ENCODE results near the gene FOXL3.

The FOXL3 gene

DNA sequence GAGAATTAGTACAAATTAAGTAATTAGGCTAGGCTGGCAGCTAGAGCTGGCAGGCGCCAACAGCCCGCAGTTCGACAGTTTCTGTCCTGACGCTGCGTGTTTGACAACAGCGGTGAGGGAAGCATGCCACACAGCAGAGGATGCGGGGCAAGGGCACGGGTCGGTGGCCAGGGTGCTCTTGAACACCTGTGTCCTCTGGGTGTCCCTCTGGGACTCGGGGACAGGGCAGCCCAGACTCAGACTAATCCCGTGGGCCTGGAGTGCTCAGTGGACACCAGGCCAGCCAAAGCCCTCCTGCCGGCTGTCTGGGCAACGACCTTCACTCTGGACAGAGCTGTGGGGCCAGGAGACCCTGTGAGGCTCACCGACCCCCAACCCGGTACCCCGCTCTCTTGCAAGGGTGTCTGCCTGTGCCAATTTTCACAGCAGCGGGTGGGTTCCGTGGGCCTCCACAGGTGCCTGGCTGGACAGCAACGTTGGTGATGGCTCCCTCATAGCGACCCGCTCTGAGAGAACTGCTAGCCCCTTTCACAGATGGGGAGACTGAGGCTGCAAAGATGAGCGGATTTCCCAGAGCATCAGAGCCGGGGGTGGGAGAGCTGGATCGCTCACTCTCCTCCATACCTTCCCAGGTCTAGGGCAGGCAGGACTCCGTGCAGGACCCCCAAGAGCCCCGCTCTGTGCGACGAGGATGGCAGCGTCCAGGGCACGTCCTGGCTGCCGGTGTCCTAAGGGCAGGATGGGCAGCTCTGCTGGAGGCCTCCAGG lies 48.5 kb downstream of the FOXL3 start:
- no peak for DNase-seq (ENCODE audit: low read depth in 2 of 2)

- DNase-seq (ENCODE audit: low read depth in 2 of 2): no peak
Measured at GRCh38 chr7:339062-339342, 49.0 kb downstream of the FOXL3 start.

DNA sequence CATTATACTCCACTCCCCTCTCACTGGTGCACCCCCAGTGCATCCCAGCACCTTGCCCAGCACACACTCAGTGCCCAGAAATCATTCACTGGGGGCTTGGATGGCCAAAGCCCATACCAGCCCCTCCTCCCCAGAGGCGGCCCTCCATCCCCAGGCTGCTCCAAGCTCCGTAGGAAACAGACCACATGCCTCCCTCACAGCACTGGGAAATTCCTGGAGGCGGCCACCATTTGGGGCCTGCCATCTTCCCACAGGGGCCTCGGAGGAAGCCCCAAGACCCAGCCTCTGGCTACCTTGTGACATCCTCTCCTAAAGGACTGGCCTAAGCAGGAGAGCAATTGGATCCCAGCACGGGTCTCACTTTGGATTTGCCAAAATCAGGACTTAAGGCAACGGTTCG lies 49.7 kb downstream of the FOXL3 start:
- DNase-seq (ENCODE audit: low read depth in 2 of 2): no peak

DNA sequence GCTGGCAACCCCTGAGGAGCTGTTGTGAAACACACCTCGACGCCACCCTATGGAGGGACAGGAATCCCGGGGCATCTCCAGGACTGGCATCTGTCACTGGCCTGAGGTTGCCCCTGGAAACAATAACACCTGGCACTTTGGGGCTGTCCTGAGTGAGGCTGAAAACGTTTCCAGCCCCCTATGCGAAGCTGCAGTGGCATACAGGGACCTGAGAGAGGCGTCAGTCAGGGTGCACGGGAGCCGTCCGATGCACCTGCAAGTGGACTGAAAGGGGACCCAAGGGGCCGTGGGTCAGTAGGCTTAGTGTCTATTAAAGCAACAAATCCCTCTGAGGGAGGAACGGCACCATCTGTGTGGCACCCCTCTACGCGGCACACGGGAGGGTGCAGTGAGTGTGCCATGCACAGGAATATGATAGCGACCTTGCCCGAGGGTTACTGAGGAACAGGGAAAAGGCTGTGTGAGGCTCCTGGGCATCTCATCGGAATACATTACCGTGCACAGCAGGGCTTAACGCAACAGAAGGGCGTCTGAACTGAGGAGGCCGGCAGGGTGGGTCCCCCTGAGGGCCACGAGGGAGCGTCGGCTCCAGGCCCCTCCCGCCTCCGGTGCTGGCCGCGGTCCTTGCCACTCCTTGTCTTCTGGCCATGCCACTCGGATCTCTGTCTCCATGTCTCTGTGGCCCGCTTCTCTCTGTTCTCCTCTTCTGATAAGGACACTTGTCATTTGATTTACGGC lies 50.4 kb downstream of the FOXL3 start:
- no peak for DNase-seq (ENCODE audit: low read depth in 2 of 2)

All from stimulated activated CD8-positive, alpha-beta memory T cell treated with anti-CD3 and anti-CD28 coated beads, Interleukin-2, amount 100 ng/mL, for 1 hour (primary cell).